NCI-H226 (cell line): ENCODE measurements around the gene STK32C.
"Not testable (repeated sequence)": the region's sequence is repeated elsewhere in the genome, so short reads cannot be mapped to it uniquely, and the experiment has no call there.

Source experiments
- DNase-seq: peaks from one replicate; pipeline ENCODE4 v3.0.0-alpha.2; 2015

STK32C gene

DNA sequence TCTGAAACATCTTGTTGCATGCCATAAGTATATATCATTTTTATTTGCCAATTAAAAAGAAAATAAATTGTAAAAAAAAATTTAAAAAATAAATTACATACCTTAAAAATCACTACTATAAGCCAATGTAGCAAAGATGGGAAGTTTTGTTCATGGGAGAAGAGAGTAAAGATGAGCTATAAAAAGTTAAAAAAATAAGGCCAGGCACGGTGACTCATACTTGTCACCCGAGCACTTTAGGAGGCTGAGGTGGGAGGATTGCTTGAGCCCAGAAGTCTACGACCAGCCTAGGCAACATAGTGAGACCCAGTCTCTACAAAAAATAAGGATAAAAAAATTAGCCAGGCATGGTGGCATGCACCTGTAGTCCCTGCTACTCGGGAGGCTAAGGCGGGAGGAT, 8.4 kb upstream of the STK32C start:
- no peak for DNase-seq

DNA sequence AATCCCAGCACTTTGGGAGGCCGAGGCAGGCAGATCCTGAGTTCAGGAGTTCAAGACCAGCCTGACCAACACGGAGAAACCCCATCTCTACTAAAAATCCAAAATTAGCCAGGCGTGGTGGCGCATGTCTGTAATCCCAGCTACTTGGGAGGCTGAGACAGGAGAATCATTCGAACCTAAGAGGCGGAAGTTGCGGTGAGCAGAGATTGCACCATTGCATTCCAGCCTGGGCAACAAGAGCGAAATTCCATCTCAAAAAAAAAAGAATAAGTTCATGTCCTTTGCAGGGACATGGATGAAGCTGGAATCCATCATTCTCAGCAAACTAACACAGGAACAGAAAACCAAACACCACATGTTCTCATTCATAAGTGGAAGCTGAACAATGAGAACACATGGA, 7.1 kb upstream of the STK32C start:
- DNase-seq: not testable (repeated sequence)

- no peak for DNase-seq
Observed at GRCh38 chr10:132314336-132314735, 6.6 kb upstream of the STK32C start.

- DNase-seq: no peak
Observed at GRCh38 chr10:132313865-132314264, 6.1 kb upstream of the STK32C start.

- no peak for DNase-seq
Observed at GRCh38 chr10:132313305-132313704, 5.6 kb upstream of the STK32C start.

- DNase-seq: no peak
Observed at GRCh38 chr10:132311338-132311939, 3.7 kb upstream of the STK32C start.

GRCh38 chr10:132310701-132311337, 3.1 kb upstream of the STK32C start:
- DNase-seq: no peak

- no peak for DNase-seq
Observed at GRCh38 chr10:132309879-132310591, 2.3 kb upstream of the STK32C start.

- no peak for DNase-seq
Observed at GRCh38 chr10:132309471-132309865, 1.7 kb upstream of the STK32C start.

DNA sequence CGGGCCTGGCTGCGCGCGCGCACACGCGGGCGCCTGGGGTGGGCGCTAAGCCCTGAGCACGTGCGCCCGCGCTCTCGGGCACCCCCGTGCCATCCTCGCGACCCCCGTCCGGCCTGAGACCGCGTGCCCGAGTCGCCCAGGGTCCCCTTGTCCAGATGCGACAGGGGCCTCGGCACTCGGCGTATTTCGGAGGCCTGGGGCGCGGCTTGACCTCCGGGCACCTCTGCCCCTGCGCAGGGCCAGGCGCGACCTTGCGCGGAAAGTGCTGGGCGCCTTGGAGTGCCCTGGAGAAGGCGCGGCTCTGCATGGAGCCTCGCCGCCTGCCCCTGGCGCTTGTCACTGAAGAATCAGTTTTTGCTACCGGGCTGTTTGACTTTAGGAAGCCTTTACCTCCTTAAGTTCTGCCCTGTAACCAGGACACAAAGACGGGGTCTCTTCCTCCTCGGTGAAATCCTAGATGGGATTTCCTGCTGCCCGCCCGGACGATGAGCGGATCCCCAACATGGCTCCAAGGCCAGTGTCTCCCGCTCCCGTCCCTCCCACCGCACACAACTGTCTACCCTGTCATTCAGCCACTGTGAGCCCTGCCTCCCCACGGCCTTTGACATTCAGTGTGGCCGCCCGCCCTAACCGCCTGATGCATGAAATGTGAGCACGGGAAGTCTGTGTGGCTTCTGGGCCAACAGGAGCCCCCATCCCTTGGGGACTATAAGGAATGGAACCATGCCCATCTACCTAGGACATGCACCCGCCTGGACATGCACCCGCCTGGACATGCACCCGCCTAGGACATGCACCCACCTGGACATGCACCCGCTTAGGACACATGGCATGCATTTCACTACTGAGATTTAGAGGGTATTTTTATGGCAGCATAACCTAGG, 1.1 kb upstream of the STK32C start:
- no peak for DNase-seq

GRCh38 chr10:132306864-132307751, 642 bp downstream of the STK32C start:
- DNase-seq: no peak

- no peak for DNase-seq
Observed at GRCh38 chr10:132306343-132306685, 1.4 kb downstream of the STK32C start.

GRCh38 chr10:132305654-132306342, 2.0 kb downstream of the STK32C start:
- no peak for DNase-seq

DNA sequence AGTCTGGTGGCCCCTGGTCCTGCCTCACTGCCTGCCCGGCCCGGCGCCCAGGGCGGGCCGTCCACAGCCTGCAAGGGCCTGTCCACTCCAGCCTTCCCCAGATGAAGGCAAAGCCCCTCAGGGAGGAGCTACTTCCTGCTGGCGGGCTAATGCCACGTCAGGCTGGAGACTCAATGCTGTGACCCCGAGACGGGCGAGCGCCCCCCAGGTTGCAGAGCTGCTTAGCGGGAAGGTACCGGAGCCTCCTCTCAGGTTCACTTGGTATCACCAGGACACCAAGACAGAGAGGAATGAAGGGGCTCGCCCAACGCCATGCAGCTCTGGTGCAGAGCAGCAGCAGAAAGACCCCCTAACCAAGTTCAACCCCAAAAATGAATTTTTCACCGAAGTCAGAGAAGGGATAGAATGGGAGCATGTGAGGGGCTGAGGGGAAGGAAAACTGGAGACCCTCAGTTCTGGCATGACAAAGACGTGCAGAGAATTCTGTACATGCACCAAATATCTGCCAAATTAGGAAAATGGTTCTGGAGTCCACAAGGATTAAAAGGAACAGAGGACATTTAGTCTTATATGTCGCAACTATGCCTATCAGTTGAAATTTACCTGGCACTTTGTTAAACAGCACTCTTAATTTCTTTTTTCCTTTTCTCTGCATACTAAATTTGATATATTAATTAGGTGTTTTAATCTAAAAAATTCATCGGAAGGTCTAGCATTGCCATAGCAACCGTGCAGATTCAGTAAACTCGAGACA, 2.8 kb downstream of the STK32C start:
- no peak for DNase-seq

GRCh38 chr10:132303361-132304115, 4.2 kb downstream of the STK32C start:
- DNase-seq: no peak

DNA sequence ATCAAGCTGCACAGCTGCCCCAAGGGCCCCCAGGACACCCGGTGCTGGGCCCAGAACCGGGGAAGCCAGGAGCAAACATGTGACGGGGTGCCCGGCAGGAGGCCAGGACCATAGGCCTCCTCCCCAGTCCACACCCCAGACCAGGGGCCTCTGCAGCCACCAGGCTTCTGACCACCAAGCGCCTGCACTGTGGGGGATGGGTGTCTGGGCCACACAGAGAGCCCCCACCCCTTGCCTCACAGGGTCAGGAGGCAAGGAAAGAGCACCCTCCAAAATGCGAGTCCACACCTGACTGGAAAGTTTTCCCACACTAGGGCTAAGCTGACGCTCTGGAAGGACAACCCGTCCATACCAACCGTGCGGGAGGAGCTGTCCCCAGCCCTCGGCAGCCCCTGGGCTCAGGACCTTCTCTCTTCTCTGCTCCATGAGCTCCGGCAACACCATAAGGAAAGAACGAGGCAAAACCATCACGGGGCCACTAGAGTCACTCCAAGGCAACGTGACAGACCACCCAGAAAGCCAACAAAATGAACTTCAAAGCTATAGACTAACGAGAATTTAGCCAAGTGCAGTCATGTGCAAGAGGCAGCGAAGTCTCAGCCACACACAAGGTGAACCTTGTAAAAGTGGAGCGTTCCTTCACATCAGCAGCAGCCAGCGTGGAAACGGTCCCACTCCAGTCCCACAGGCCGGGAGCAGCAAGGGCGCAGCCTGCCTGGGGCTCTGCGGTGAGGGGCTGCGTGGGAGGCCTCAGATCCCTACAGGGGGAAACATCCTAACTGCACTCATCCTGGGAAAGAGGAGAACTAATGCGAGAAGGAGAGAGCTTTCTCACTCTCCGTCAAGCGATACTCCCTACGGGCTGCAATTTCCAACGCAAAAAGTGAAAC, 5.1 kb downstream of the STK32C start:
- DNase-seq: no peak

- DNase-seq: no peak
Observed at GRCh38 chr10:132301371-132302330, 6.1 kb downstream of the STK32C start.

- DNase-seq: no peak
Observed at GRCh38 chr10:132300582-132300981, 7.2 kb downstream of the STK32C start.
